HepG2 (cell line): ENCODE results near the gene PPP2R5D. TPM values are rescaled to one million over a fixed set of nuclear protein-coding genes. Genes with fewer than 3 reads are reported as not detected.

Experiments used
- ATAC-seq: fragments of 200-7000 bp; cut with Tn5 transposase; 3 replicates; pipeline ENCODE4 v1.9.1; 2020; ENCODE audit warnings: mild to moderate bottlenecking, moderate library complexity
- BruUV-seq: library from RNA; stranded (reverse); fragments of 400-500 nt; replicated peaks from 2 replicates; lab custom pipeline; 2021; lab: Mats Ljungman, UMichigan
- CTCF ChIA-PET: fragments of 300-600 bp; formaldehyde crosslinking; extraction: SDS; loops from one replicate; lab custom pipeline; 2021; ENCODE audit warnings: low total read pairs, inconsistent platforms, low intra/inter-chr PET ratio; lab: Yijun Ruan, JAX
- POLR2A ChIA-PET: fragments of 350-600 bp; sonication (Branson Sonifier 250); formaldehyde crosslinking; loops from one replicate; lab custom pipeline; 2020; ENCODE audit warnings: antibody characterized with exemption, inconsistent platforms; lab: Yijun Ruan, JAX
- DNase-seq: peaks from one replicate; pipeline ENCODE4 v3.0.0-alpha.2; 2015; ENCODE audit warnings: low spot score
- FAIRE-seq: peaks from 3 replicates; lab custom pipeline; 2011; peaks lifted over from hg19 to GRCh38; lab: Jason Lieb, UNC
- H2AFZ ChIP-seq: one replicate; pipeline ENCODE4 v1.6.1; 2011; ENCODE audit warnings: low read length, inconsistent platforms
- H3K27ac ChIP-seq: fragments of 300-600 bp; 3 replicates; pipeline ENCODE4 v1.8.0; 2011; ENCODE audit warnings: mixed run types, mild to moderate bottlenecking, mixed read lengths, low read length, inconsistent platforms; ENCODE audit not compliant: insufficient read depth; ENCODE audit errors: extremely low read length
- H3K27me3 ChIP-seq, 2 experiments: fragments of 200-600 bp in 1 of 2; 2 replicates in 1 of 2; 3 replicates in 1 of 2; pipeline versions ENCODE4 v1.6.0 to v1.8.0; 2011; ENCODE audit warnings: low read length in 2 of 2, mild to moderate bottlenecking in 2 of 2, moderate library complexity in 2 of 2, inconsistent platforms in 1 of 2; ENCODE audit not compliant: insufficient read depth in 2 of 2, control insufficient read depth in 1 of 2
- H3K36me3 ChIP-seq, 2 experiments: fragments of 200-600 bp in 1 of 2; replicated peaks in 1 of 2; 2 replicates in 1 of 2; 3 replicates in 1 of 2; pipeline versions ENCODE4 v1.5.1 to v1.8.0; 2011; ENCODE audit warnings: low read length in 2 of 2, inconsistent platforms in 1 of 2; ENCODE audit not compliant: insufficient read depth in 2 of 2, control insufficient read depth in 1 of 2
- H3K4me1 ChIP-seq: 2 replicates; pipeline ENCODE4 v1.5.1; 2012; ENCODE audit warnings: low read length, inconsistent platforms; ENCODE audit not compliant: insufficient read depth
- H3K4me2 ChIP-seq: 2 replicates; pipeline ENCODE4 v1.6.0; 2011; ENCODE audit warnings: low read depth, low read length, inconsistent platforms
- H3K4me3 ChIP-seq, 3 experiments: fragments of 200-600 bp in 1 of 3; sonication (generic), shearing (Covaris generic) in 1 of 3; replicated peaks in 1 of 3; 2 replicates each; pipeline ENCODE4 v1.5.1; 2011 to 2016; ENCODE audit warnings: low read length in 3 of 3, inconsistent platforms in 2 of 3, low read depth in 2 of 3, mild to moderate bottlenecking in 2 of 3, control low read depth in 1 of 3, mixed read lengths in 1 of 3; ENCODE audit not compliant: insufficient read depth in 1 of 3
- H3K79me2 ChIP-seq: one replicate; pipeline ENCODE4 v1.6.1; 2011; ENCODE audit warnings: low read length, inconsistent platforms; ENCODE audit not compliant: insufficient read depth
- H3K9ac ChIP-seq: 2 replicates; pipeline ENCODE4 v1.6.0; 2011; ENCODE audit warnings: mild to moderate bottlenecking, low read depth, low read length, inconsistent platforms; ENCODE audit not compliant: insufficient read depth
- H3K9me3 ChIP-seq: 2 replicates; pipeline ENCODE4 v1.5.1; 2012; ENCODE audit warnings: mild to moderate bottlenecking, low read length
- H4K20me1 ChIP-seq: 2 replicates; pipeline ENCODE4 v1.6.0; 2011; ENCODE audit warnings: inconsistent platforms, mild to moderate bottlenecking, low read length, moderate library complexity; ENCODE audit not compliant: insufficient read depth
- HOXA7 ChIP-seq: sonication (generic); formaldehyde crosslinking; IDR thresholded peaks from 2 replicates; pipeline ENCODE4 v1.8.1; 2022; ENCODE audit warnings: mild to moderate bottlenecking, missing genetic modification reagents, moderate library complexity
- KDM1A ChIP-seq: IDR thresholded peaks from 2 replicates; pipeline ENCODE4 v1.6.1; 2016; ENCODE audit warnings: missing compliant biosample characterization
- PPARG ChIP-seq: conservative IDR thresholded peaks from 2 replicates; pipeline ENCODE4 v1.6.1; 2016; ENCODE audit warnings: missing biosample characterization, missing genetic modification reagents
- ZC3H4 ChIP-seq: sonication (generic); formaldehyde crosslinking; IDR thresholded peaks from 2 replicates; pipeline ENCODE4 v1.4.0; 2020; ENCODE audit warnings: missing genetic modification reagents, borderline replicate concordance
- ZNF33A ChIP-seq: sonication (generic); formaldehyde crosslinking; IDR thresholded peaks from 2 replicates; pipeline ENCODE4 v1.5.1; 2020; ENCODE audit warnings: missing genetic modification reagents, mild to moderate bottlenecking, moderate library complexity, borderline replicate concordance
- ZNF44 ChIP-seq: sonication (generic); formaldehyde crosslinking; IDR thresholded peaks from 2 replicates; pipeline ENCODE4 v1.5.1; 2020; ENCODE audit warnings: mild to moderate bottlenecking, missing genetic modification reagents
- ZSCAN31 ChIP-seq: sonication (generic); formaldehyde crosslinking; IDR thresholded peaks from 2 replicates; pipeline ENCODE4 v1.5.0; 2020; ENCODE audit warnings: low read depth, mild to moderate bottlenecking, missing genetic modification reagents
- WGBS: methylation state at CpG from one replicate; pipeline ENCODE4 v1.1.6; 2017; ENCODE audit warnings: low lambda C conversion rate; 5-methylcytosine and 5-hydroxymethylcytosine counted together
- in situ Hi-C: cut with HindIII; loops from 2 replicates; pipeline ENCODE4 v1.10.0; 2017; ENCODE audit warnings: low pct_unique_long_range_greater_than_20kb; ENCODE audit not compliant: extremely low pct_ligation_motif_present
- intact Hi-C: fragments of 100-400 bp; cut with micrococcal nuclease; formaldehyde crosslinking; loops from one replicate; pipeline ENCODE4 v1.10.0; 2022; ENCODE audit not compliant: unreplicated experiment
- polyA plus RNA-seq, 8 experiments: library from polyadenylated mRNA; depleted of rRNA in 3 of 8; stranded (reverse) in 7 of 8; unstranded in 1 of 8; fragments of >200 nt; fragmentation: Illumina TruSeq in 4 of 8; extraction: Trizol in 4 of 8; gene quantifications; 2 replicates each; pipeline versions ENCODE4 v1.2.1 to v1.2.3, GENCODE V29; 2011 to 2016; ENCODE audit warnings: low read depth in 4 of 8, missing spikeins in 1 of 8, mixed read lengths in 1 of 8; ENCODE audit not compliant: insufficient read depth in 1 of 8
- total RNA-seq, 5 experiments: library from RNA; depleted of rRNA; stranded (reverse); fragments of >200 nt; fragmentation: Illumina TruSeq; extraction: Trizol; gene quantifications; 2 replicates each; pipeline ENCODE4 v1.2.3, GENCODE V29; 2016; ENCODE audit warnings: low read depth in 1 of 5
- TF ChIP-seq, protein P1 (sequence below): sonication (generic); formaldehyde crosslinking; IDR thresholded peaks from 2 replicates; pipeline ENCODE4 v1.4.0; 2020; ENCODE audit warnings: missing genetic modification reagents, borderline replicate concordance

Gene PPP2R5D
- total and polyA plus RNA-seq, 2 of the 13 experiments (the other 11 are each of a cell fraction or from before 2014, with no cell fraction given) = 53.7 to 60.4 TPM

DNA sequence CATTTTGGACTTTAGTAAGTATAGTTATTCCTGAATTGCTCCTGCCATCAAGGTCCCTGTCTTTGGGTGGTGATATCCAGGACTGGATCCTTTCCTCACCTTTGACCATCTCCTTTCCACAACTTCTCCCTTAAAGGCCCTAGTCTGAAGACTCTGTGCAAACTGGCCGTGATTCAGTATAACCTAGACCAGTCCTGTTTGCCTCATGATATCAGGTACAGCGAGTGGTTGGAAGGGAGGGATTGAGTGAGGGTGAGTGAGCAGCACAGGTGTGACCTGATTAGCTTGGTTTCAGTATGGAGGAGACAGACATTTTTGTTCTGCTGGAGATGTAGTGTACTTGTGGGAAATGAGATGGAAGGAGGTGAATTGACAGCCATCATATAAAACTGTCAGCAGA is 34.8 kb downstream of the PPP2R5D start:
- H3K4me3 ChIP-seq = no peak overlapping the region
- peaks cover 16 to 35% of the 10 kb centered on the region in 2 experiments for H3K36me3 ChIP-seq
- TF ChIP-seq PPARG (no peak), ZNF44 (no peak), ZC3H4 (CRISPR knock-in tag) (no peak), KDM1A (CRISPR knock-in tag) (no peak), ZSCAN31 (no peak), HOXA7 (CRISPR knock-in tag) (no peak), ZNF33A (CRISPR knock-in tag) (no peak)
- TF ChIP-seq, protein P1, sequence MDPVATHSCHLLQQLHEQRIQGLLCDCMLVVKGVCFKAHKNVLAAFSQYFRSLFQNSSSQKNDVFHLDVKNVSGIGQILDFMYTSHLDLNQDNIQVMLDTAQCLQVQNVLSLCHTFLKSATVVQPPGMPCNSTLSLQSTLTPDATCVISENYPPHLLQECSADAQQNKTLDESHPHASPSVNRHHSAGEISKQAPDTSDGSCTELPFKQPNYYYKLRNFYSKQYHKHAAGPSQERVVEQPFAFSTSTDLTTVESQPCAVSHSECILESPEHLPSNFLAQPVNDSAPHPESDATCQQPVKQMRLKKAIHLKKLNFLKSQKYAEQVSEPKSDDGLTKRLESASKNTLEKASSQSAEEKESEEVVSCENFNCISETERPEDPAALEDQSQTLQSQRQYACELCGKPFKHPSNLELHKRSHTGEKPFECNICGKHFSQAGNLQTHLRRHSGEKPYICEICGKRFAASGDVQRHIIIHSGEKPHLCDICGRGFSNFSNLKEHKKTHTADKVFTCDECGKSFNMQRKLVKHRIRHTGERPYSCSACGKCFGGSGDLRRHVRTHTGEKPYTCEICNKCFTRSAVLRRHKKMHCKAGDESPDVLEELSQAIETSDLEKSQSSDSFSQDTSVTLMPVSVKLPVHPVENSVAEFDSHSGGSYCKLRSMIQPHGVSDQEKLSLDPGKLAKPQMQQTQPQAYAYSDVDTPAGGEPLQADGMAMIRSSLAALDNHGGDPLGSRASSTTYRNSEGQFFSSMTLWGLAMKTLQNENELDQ = no peak
- DNase-seq (no peak), FAIRE-seq (no peak), ATAC-seq (no peak)
- in situ Hi-C loops = no loop called here
- no peak overlapping the region for H3K4me2 ChIP-seq
- no TSS peak for BruUV-seq
- H3K9ac ChIP-seq = no peak overlapping the region
- H3K4me1 ChIP-seq = peaks cover 47% of the 10 kb centered on the region
- intact Hi-C loops = no loop called here
- H4K20me1 ChIP-seq = no peaks in the 10 kb centered on the region
- H3K79me2 ChIP-seq = peaks cover 34% of the 10 kb centered on the region
- H3K27me3 ChIP-seq = peaks cover 0 to 3% of the 10 kb centered on the region in 2 experiments; a peak in 1 of 5 replicates
- H3K27ac ChIP-seq = no peak overlapping the region
- no peak overlapping the region for H2AFZ ChIP-seq
- ChIA-PET CTCF (no interaction called here), POLR2A (interaction anchor here (3.6 to 4.2 kb wide), 3 partner anchors 15 to 41 kb away, joined by 33 to 43 read pairs (median 41); partner anchors contain the start of genes KLC4, MRPL2 and PPP2R5D)
- H3K9me3 ChIP-seq = no peaks in the 10 kb centered on the region
- WGBS = 97% methylated on average over 2 of the region's 2 CpGs
